Muscle of back (tissue), 11 donors: ENCODE data around the gene TLL2. TPM values are rescaled to one million over a fixed set of nuclear protein-coding genes. Genes with fewer than 3 reads are reported as not detected.

Experiments
- DNase-seq, 3 donors: peaks; one replicate each; pipeline versions ENCODE4 v3.0.0 to v3.0.0-alpha.2; 2013
- polyA plus RNA-seq, 10 donors: library from polyadenylated mRNA; unstranded; fragments of 120-200 nt; gene quantifications; one replicate each; pipeline ENCODE4 v1.2.1, GENCODE V29; 2013; ENCODE audit not compliant: insufficient read length in 10 of 10

Gene TLL2
- polyA plus RNA-seq, 10 donors, result 0.99 to 5.2 (median 3.9) TPM

- DNase-seq, result no peak
These were observed 153.4 kb downstream of the TLL2 start for GRCh38 chr10:96360331-96360730.

GRCh38 chr10:96359616-96360015 is 154.1 kb downstream of the TLL2 start:
- no peak for DNase-seq

- no peak for DNase-seq
These were observed 154.7 kb downstream of the TLL2 start, which contains the start of gene OPALIN for GRCh38 chr10:96358851-96359540. OPALIN (minus strand) TSS chr10:96359002; CDS start chr10:96358896, 106 bp downstream.

- no peak for DNase-seq
These were observed 156.6 kb downstream of the TLL2 start for GRCh38 chr10:96357038-96357620.

GRCh38 chr10:96352582-96352981 is 161.1 kb downstream of the TLL2 start:
- no peak for DNase-seq

- no peak for DNase-seq
These were observed 161.7 kb downstream of the TLL2 start for GRCh38 chr10:96352027-96352426.

GRCh38 chr10:96346295-96346694 is 167.4 kb downstream of the TLL2 start:
- DNase-seq, result no peak

- peak in 1 of 3 donors; percentile 9 for DNase-seq
These were observed 168.5 kb downstream of the TLL2 start for GRCh38 chr10:96345222-96345621.

- DNase-seq, result no peak
These were observed 169.5 kb downstream of the TLL2 start for GRCh38 chr10:96344178-96344577.

- DNase-seq, result no peak
These were observed 171.3 kb downstream of the TLL2 start for GRCh38 chr10:96342402-96342801.

GRCh38 chr10:96341219-96342182 is 172.2 kb downstream of the TLL2 start:
- DNase-seq, result no peak

GRCh38 chr10:96339956-96340904 is 173.5 kb downstream of the TLL2 start:
- DNase-seq, result peak; percentile 27 to 57 (median 29)

- DNase-seq, result no peak
These were observed 174.3 kb downstream of the TLL2 start for GRCh38 chr10:96339383-96339782.

GRCh38 chr10:96338279-96338925 is 175.3 kb downstream of the TLL2 start:
- DNase-seq, result no peak

- DNase-seq, result no peak
These were observed 176.6 kb downstream of the TLL2 start for GRCh38 chr10:96337106-96337505.

GRCh38 chr10:96334616-96335526 is 178.9 kb downstream of the TLL2 start:
- DNase-seq, result peak; percentile 9 to 46 (median 17)

- no peak for DNase-seq
These were observed 180.6 kb downstream of the TLL2 start for GRCh38 chr10:96333101-96333500.

- DNase-seq, result no peak
These were observed 186.3 kb downstream of the TLL2 start for GRCh38 chr10:96327462-96327861.

- DNase-seq, result no peak
These were observed 187.9 kb downstream of the TLL2 start for GRCh38 chr10:96325719-96326373.
